IMR-90 (cell line): ENCODE results near the gene RNFT2. TPM values are rescaled to one million over a fixed set of nuclear protein-coding genes. Genes with fewer than 3 reads are reported as not detected.

ENCODE experiments used
- ATAC-seq: fragments of 200-7000 bp; cut with Tn5 transposase; 2 replicates; pipeline ENCODE4 v1.9.1; 2020; ENCODE audit warnings: low read depth, mild to moderate bottlenecking, moderate library complexity
- BruUV-seq: library from RNA; stranded (reverse); fragments of 400-500 nt; replicated peaks from 2 replicates; lab custom pipeline; 2021; lab: Mats Ljungman, UMichigan
- CTCF ChIA-PET: fragments of 300-600 bp; formaldehyde crosslinking; extraction: SDS; loops from one replicate; lab custom pipeline; 2021; ENCODE audit warnings: antibody characterized with exemption; lab: Yijun Ruan, JAX
- POLR2A ChIA-PET: fragments of 300-600 bp; sonication (Branson Sonifier 250); formaldehyde crosslinking; loops from one replicate; lab custom pipeline; 2022; ENCODE audit warnings: antibody characterized with exemption; ENCODE audit not compliant: unreplicated experiment; lab: Charles Lee
- DNase-seq: peaks from one replicate; pipeline ENCODE4 v3.0.0; 2013
- H2AFZ ChIP-seq: replicated peaks from 2 replicates; pipeline ENCODE3; 2013; ENCODE audit warnings: low read length, mild to moderate bottlenecking; ENCODE audit not compliant: poor library complexity
- H2AK5ac ChIP-seq: 2 replicates; pipeline ENCODE4 v1.6.1; 2013; ENCODE audit warnings: low read depth, low read length, inconsistent platforms
- H2AK9ac ChIP-seq: replicated peaks from 2 replicates; pipeline ENCODE3; 2013; ENCODE audit warnings: mild to moderate bottlenecking, low read depth, low read length, moderate library complexity; ENCODE audit not compliant: poor library complexity
- H2BK120ac ChIP-seq: 2 replicates; pipeline ENCODE4 v1.6.1; 2013; ENCODE audit warnings: low read depth, low read length, inconsistent platforms
- H2BK15ac ChIP-seq: 3 replicates; pipeline ENCODE4 v1.6.1; 2013; ENCODE audit warnings: low read depth, low read length, inconsistent platforms
- H2BK20ac ChIP-seq: 2 replicates; pipeline ENCODE4 v1.6.1; 2013; ENCODE audit warnings: low read depth, mild to moderate bottlenecking, inconsistent platforms, low read length, moderate library complexity
- H2BK5ac ChIP-seq: 2 replicates; pipeline ENCODE4 v1.6.1; 2013; ENCODE audit warnings: mild to moderate bottlenecking, low read depth, low read length, inconsistent platforms; ENCODE audit not compliant: poor library complexity, severe bottlenecking
- H3K14ac ChIP-seq: replicated peaks from 2 replicates; pipeline ENCODE4 v1.6.1; 2013; ENCODE audit warnings: low read depth, low read length, inconsistent platforms
- H3K18ac ChIP-seq: 2 replicates; pipeline ENCODE4 v1.6.1; 2013; ENCODE audit warnings: low read depth, low read length, control low read depth
- H3K23ac ChIP-seq: 2 replicates; pipeline ENCODE4 v1.6.1; 2013; ENCODE audit warnings: low read depth, low read length, inconsistent platforms
- H3K27ac ChIP-seq: 2 replicates; pipeline ENCODE4 v1.5.1; 2013; ENCODE audit warnings: mild to moderate bottlenecking, control low read depth, low read length; ENCODE audit not compliant: insufficient read depth
- H3K27me3 ChIP-seq: 2 replicates; pipeline ENCODE4 v1.6.1; 2013; ENCODE audit warnings: low read length; ENCODE audit not compliant: control insufficient read depth, insufficient read depth
- H3K36me3 ChIP-seq: 2 replicates; pipeline ENCODE4 v1.6.1; 2013; ENCODE audit warnings: low read length, mixed read lengths; ENCODE audit not compliant: control insufficient read depth, insufficient read depth
- H3K4ac ChIP-seq: 2 replicates; pipeline ENCODE4 v1.6.1; 2013; ENCODE audit warnings: low read depth, low read length, inconsistent platforms
- H3K4me1 ChIP-seq: 2 replicates; pipeline ENCODE4 v1.6.1; 2013; ENCODE audit warnings: low read length, mixed read lengths; ENCODE audit not compliant: control insufficient read depth, insufficient read depth
- H3K4me2 ChIP-seq: 2 replicates; pipeline ENCODE4 v1.6.1; 2013; ENCODE audit warnings: low read depth, mild to moderate bottlenecking, control low read depth, low read length, moderate library complexity
- H3K4me3 ChIP-seq: 2 replicates; pipeline ENCODE4 v1.5.1; 2013; ENCODE audit warnings: low read depth, mild to moderate bottlenecking, control low read depth, low read length, moderate library complexity; ENCODE audit not compliant: insufficient read depth
- H3K56ac ChIP-seq: 2 replicates; pipeline ENCODE4 v1.6.1; 2013; ENCODE audit warnings: low read length, inconsistent platforms; ENCODE audit not compliant: insufficient read depth; ENCODE audit errors: extremely low read depth
- H3K79me1 ChIP-seq, 2 experiments: 2 replicates each; pipeline ENCODE4 v1.6.1; 2013; ENCODE audit warnings: low read length in 2 of 2, inconsistent platforms in 1 of 2, low read depth in 1 of 2
- H3K9ac ChIP-seq: 2 replicates; pipeline ENCODE4 v1.6.1; 2013; ENCODE audit warnings: low read depth, low read length, control low read depth
- H3K9me1 ChIP-seq: 2 replicates; pipeline ENCODE4 v1.6.1; 2013; ENCODE audit warnings: low read length, inconsistent platforms; ENCODE audit not compliant: insufficient read depth
- H3K9me3 ChIP-seq: 2 replicates; pipeline ENCODE4 v1.6.1; 2013; ENCODE audit warnings: low read length; ENCODE audit not compliant: control insufficient read depth, insufficient read depth
- H4K20me1 ChIP-seq: 2 replicates; pipeline ENCODE4 v1.6.1; 2013; ENCODE audit warnings: low read length, inconsistent platforms; ENCODE audit not compliant: insufficient read depth
- H4K5ac ChIP-seq: 2 replicates; pipeline ENCODE4 v1.6.1; 2013; ENCODE audit warnings: mild to moderate bottlenecking, low read depth, low read length, control low read depth
- H4K8ac ChIP-seq, 2 experiments: 2 replicates each; pipeline ENCODE4 v1.6.1; 2013; ENCODE audit warnings: low read depth in 2 of 2, low read length in 2 of 2, control low read depth in 1 of 2, inconsistent platforms in 1 of 2
- H4K91ac ChIP-seq: 2 replicates; pipeline ENCODE4 v1.6.1; 2013; ENCODE audit warnings: low read depth, low read length, inconsistent platforms; ENCODE audit not compliant: insufficient read depth
- BHLHE40 ChIP-seq: fragments of 150-350 bp; IDR thresholded peaks from 2 replicates; pipeline ENCODE4 v1.6.1; 2016; ENCODE audit warnings: mild to moderate bottlenecking, low read depth, low read length
- CEBPB ChIP-seq: IDR thresholded peaks from 2 replicates; pipeline ENCODE4 v1.6.1; 2012; ENCODE audit warnings: low read depth, low read length, improper control_type of control experiment
- CHD1 ChIP-seq: IDR thresholded peaks from 2 replicates; pipeline ENCODE4 v1.6.1; 2012; ENCODE audit warnings: low read depth, low read length, improper control_type of control experiment
- ELK1 ChIP-seq: fragments of 150-350 bp; IDR thresholded peaks from 2 replicates; pipeline ENCODE4 v1.6.1; 2016; ENCODE audit warnings: low read depth, mild to moderate bottlenecking, low read length, moderate library complexity, borderline replicate concordance
- FOS ChIP-seq: fragments of 150-350 bp; IDR thresholded peaks from 2 replicates; pipeline ENCODE4 v1.6.1; 2016; ENCODE audit warnings: low read depth, low read length
- MAFK ChIP-seq: IDR thresholded peaks from 2 replicates; pipeline ENCODE4 v1.6.1; 2012; ENCODE audit warnings: low read depth, low read length, improper control_type of control experiment
- MAZ ChIP-seq: IDR thresholded peaks from 2 replicates; pipeline ENCODE4 v1.6.1; 2012; ENCODE audit warnings: low read depth, mild to moderate bottlenecking, low read length, improper control_type of control experiment, moderate library complexity, borderline replicate concordance
- MXI1 ChIP-seq: IDR thresholded peaks from 2 replicates; pipeline ENCODE4 v1.6.1; 2012; ENCODE audit warnings: low read depth, mild to moderate bottlenecking, low read length, moderate library complexity, borderline replicate concordance
- NFE2L2 ChIP-seq: fragments of 150-350 bp; IDR thresholded peaks from 2 replicates; pipeline ENCODE4 v1.6.1; 2016; ENCODE audit warnings: low read depth, mild to moderate bottlenecking, low read length
- RAD21 ChIP-seq: IDR thresholded peaks from 2 replicates; pipeline ENCODE4 v1.6.1; 2012; ENCODE audit warnings: low read length, improper control_type of control experiment
- RCOR1 ChIP-seq: IDR thresholded peaks from 2 replicates; pipeline ENCODE4 v1.6.1; 2012; ENCODE audit warnings: mild to moderate bottlenecking, low read length, improper control_type of control experiment; ENCODE audit not compliant: insufficient replicate concordance
- RFX5 ChIP-seq: IDR thresholded peaks from 2 replicates; pipeline ENCODE4 v1.8.0; 2012; ENCODE audit warnings: low read depth, mild to moderate bottlenecking, low read length, moderate library complexity
- SMC3 ChIP-seq: fragments of 150-350 bp; IDR thresholded peaks from 2 replicates; pipeline ENCODE4 v1.6.1; 2016; ENCODE audit warnings: low read depth, mild to moderate bottlenecking, antibody characterized with exemption, low read length, moderate library complexity
- USF2 ChIP-seq: fragments of 150-350 bp; IDR thresholded peaks from 2 replicates; pipeline ENCODE4 v1.6.1; 2017; ENCODE audit warnings: mild to moderate bottlenecking, antibody characterized with exemption, low read length, low read depth
- WGBS, 2 experiments: methylation state at CpG; one replicate each; pipeline versions ENCODE4 v1.1.5 to v1.1.7; 2013; ENCODE audit warnings: missing lambda C conversion rate in 2 of 2; ENCODE audit not compliant: insufficient read length in 1 of 2; ENCODE audit errors: extremely low coverage in 2 of 2; 5-methylcytosine and 5-hydroxymethylcytosine counted together
- dilution Hi-C: fragments of 300-500 bp; cut with HindIII; formaldehyde crosslinking; loops from one replicate; pipeline ENCODE4 v1.14.3; 2018; ENCODE audit warnings: low sequenced_read_pairs; ENCODE audit not compliant: unreplicated experiment
- in situ Hi-C: fragments of 300-500 bp; cut with MboI; formaldehyde crosslinking; loops from 3 replicates; pipeline ENCODE4 v1.14.3; 2019; ENCODE audit warnings: low sequenced_read_pairs, inconsistent platforms, mixed read lengths
- intact Hi-C: fragments of 100-400 bp; cut with micrococcal nuclease; formaldehyde crosslinking; loops from 2 replicates; pipeline ENCODE4 v1.10.0; 2022
- polyA plus RNA-seq, 3 experiments: library from polyadenylated mRNA; depleted of rRNA; stranded (reverse); fragments of >200 nt; gene quantifications; 2 replicates each; pipeline ENCODE4 v1.2.3, GENCODE V29; 2012; ENCODE audit warnings: low replicate concordance in 1 of 3
- total RNA-seq: library from RNA; depleted of rRNA; stranded (reverse); fragments of >200 nt; gene quantifications from 2 replicates; pipeline ENCODE4 v1.2.3, GENCODE V29; 2012
- TF ChIP-seq, protein P1 (sequence below): conservative IDR thresholded peaks from 2 replicates; pipeline ENCODE4 v1.5.1; 2012; ENCODE audit warnings: mild to moderate bottlenecking, low read depth, low read length, improper control_type of control experiment

RNFT2 gene
- total and polyA plus RNA-seq, 2 of the 4 experiments (the other 2 are of a cell fraction), result 1.6 to 2.3 TPM

DNA sequence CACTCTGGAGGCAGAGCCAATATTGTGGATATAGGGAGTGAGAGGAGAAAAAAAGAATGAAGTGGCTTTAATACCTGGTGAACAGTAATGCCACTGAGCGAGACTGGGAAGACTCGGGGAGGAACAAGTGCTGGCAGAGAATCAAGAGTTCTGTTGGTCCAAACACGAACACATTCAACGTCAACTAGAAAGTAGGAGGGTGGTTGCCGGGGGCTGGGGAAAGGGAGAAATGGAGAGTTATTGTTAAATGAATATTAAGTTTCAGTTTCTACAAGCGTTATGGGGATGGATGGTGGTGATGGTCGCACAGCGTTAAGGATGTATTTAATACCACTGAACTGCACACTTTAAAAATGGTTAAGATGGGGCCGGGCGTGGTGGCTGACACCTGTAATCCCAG lies 3.0 kb upstream of the RNFT2 start:
- WGBS, 2 experiments, result 97% methylated on average over 3 of the region's 10 CpGs; no CpG with 5 or more reads in 1 of the 2 experiments
- Histone ChIP-seq H2AK5ac (no peak overlapping the region), H3K56ac (no peak overlapping the region), H3K27me3 (no peaks in the 10 kb centered on the region), H3K27ac (no peak overlapping the region), H2AK9ac (no peak overlapping the region), H3K9me3 (no peaks in the 10 kb centered on the region), H2BK120ac (no peak overlapping the region), H3K4me2 (no peak overlapping the region), H2BK15ac (no peak overlapping the region), H3K4me3 (no peak overlapping the region), H3K36me3 (peaks cover 1% of the 10 kb centered on the region), H3K4me1 (peaks cover 2% of the 10 kb centered on the region; the same call in 1 of the 2 replicates), H3K4ac (no peak overlapping the region), H3K9me1 (peaks cover 8% of the 10 kb centered on the region), H4K8ac (no peak overlapping the region), H2AFZ (no peak overlapping the region), H3K23ac (no peak overlapping the region), H3K18ac (no peak overlapping the region), H2BK20ac (no peak overlapping the region), H4K91ac (no peak overlapping the region), H3K79me1 (peaks cover 24 to 54% of the 10 kb centered on the region in 2 experiments; a peak in 3 of 4 replicates), H4K5ac (no peak overlapping the region), H2BK5ac (no peak overlapping the region), H4K20me1 (peaks cover 9% of the 10 kb centered on the region; the same call in 1 of the 2 replicates), H3K14ac (no peak overlapping the region), H3K9ac (no peak overlapping the region)
- ATAC-seq, result no peak
- no peak for DNase-seq
- in situ Hi-C loops, result no loop called here
- POLR2A ChIA-PET, result no interaction called here
- BruUV-seq, result TSS peak; percentile 30
- CTCF ChIA-PET, result no interaction called here
- intact Hi-C loops, result no loop called here
- TF ChIP-seq BHLHE40 (no peak), MAZ (no peak), CHD1 (no peak), RCOR1 (no peak), CEBPB (no peak), SMC3 (no peak), RAD21 (no peak), NFE2L2 (no peak), MAFK (no peak), FOS (no peak), USF2 (no peak), ELK1 (no peak), RFX5 (no peak), MXI1 (no peak)
- TF ChIP-seq, protein P1, sequence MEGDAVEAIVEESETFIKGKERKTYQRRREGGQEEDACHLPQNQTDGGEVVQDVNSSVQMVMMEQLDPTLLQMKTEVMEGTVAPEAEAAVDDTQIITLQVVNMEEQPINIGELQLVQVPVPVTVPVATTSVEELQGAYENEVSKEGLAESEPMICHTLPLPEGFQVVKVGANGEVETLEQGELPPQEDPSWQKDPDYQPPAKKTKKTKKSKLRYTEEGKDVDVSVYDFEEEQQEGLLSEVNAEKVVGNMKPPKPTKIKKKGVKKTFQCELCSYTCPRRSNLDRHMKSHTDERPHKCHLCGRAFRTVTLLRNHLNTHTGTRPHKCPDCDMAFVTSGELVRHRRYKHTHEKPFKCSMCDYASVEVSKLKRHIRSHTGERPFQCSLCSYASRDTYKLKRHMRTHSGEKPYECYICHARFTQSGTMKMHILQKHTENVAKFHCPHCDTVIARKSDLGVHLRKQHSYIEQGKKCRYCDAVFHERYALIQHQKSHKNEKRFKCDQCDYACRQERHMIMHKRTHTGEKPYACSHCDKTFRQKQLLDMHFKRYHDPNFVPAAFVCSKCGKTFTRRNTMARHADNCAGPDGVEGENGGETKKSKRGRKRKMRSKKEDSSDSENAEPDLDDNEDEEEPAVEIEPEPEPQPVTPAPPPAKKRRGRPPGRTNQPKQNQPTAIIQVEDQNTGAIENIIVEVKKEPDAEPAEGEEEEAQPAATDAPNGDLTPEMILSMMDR, result no peak
- dilution Hi-C loops, result no loop called here
